Effector memory CD4-positive, alpha-beta T cell (primary cell): ENCODE results near the gene GAL3ST3.

Experiments
- DNase-seq, 3 donors: peaks; one replicate each; pipeline ENCODE4 v3.0.0-alpha.2; 2020
- H3K27ac ChIP-seq: 2 replicates; pipeline ENCODE4 v1.7.0; 2013; ENCODE audit warnings: mild to moderate bottlenecking, low read length, moderate library complexity; ENCODE audit not compliant: insufficient read depth, poor library complexity, severe bottlenecking
- H3K27me3 ChIP-seq: replicated peaks from 2 replicates; pipeline ENCODE4 v1.7.0; 2013; ENCODE audit warnings: mild to moderate bottlenecking, low read length; ENCODE audit not compliant: insufficient read depth, control insufficient read depth, poor library complexity, severe bottlenecking
- H3K36me3 ChIP-seq: 2 replicates; pipeline ENCODE4 v1.7.0; 2013; ENCODE audit warnings: mild to moderate bottlenecking, low read length, moderate library complexity; ENCODE audit not compliant: control insufficient read depth, insufficient read depth
- H3K4me1 ChIP-seq: 2 replicates; pipeline ENCODE4 v1.7.0; 2013; ENCODE audit warnings: low read length, mild to moderate bottlenecking; ENCODE audit not compliant: control insufficient read depth, insufficient read depth, poor library complexity, severe bottlenecking
- H3K4me3 ChIP-seq: 2 replicates; pipeline ENCODE4 v1.7.0; 2013; ENCODE audit warnings: low read length, low read depth, mild to moderate bottlenecking; ENCODE audit not compliant: insufficient read depth, poor library complexity, severe bottlenecking
- H3K9me3 ChIP-seq: 2 replicates; pipeline ENCODE4 v1.7.0; 2013; ENCODE audit warnings: mild to moderate bottlenecking, low read length, moderate library complexity; ENCODE audit not compliant: control insufficient read depth

The GAL3ST3 gene

GRCh38 chr11:66045177-66045639 is 3.8 kb downstream of the GAL3ST3 start:
- Histone ChIP-seq H3K27me3 (peaks cover 2% of the 10 kb centered on the region), H3K4me1 (peaks cover 10% of the 10 kb centered on the region), H3K9me3 (no peaks in the 10 kb centered on the region), H3K27ac (no peak overlapping the region), H3K4me3 (no peak overlapping the region), H3K36me3 (no peaks in the 10 kb centered on the region)
- peak; percentile 69 to 80 (median 73) for DNase-seq

GRCh38 chr11:66044757-66045156 is 4.2 kb downstream of the GAL3ST3 start:
- Histone ChIP-seq H3K27ac (no peak overlapping the region), H3K4me3 (no peak overlapping the region), H3K4me1 (peaks cover 10% of the 10 kb centered on the region), H3K36me3 (no peaks in the 10 kb centered on the region), H3K27me3 (peaks cover 2% of the 10 kb centered on the region), H3K9me3 (no peaks in the 10 kb centered on the region)
- DNase-seq = peak in 1 of 3 donors; percentile 23

GRCh38 chr11:66042996-66043906 is 5.7 kb downstream of the GAL3ST3 start:
- Histone ChIP-seq H3K9me3 (no peaks in the 10 kb centered on the region), H3K4me3 (no peak overlapping the region), H3K4me1 (peaks cover 6% of the 10 kb centered on the region), H3K27ac (no peak overlapping the region), H3K27me3 (peaks cover 2% of the 10 kb centered on the region), H3K36me3 (no peaks in the 10 kb centered on the region)
- DNase-seq = no peak

DNA sequence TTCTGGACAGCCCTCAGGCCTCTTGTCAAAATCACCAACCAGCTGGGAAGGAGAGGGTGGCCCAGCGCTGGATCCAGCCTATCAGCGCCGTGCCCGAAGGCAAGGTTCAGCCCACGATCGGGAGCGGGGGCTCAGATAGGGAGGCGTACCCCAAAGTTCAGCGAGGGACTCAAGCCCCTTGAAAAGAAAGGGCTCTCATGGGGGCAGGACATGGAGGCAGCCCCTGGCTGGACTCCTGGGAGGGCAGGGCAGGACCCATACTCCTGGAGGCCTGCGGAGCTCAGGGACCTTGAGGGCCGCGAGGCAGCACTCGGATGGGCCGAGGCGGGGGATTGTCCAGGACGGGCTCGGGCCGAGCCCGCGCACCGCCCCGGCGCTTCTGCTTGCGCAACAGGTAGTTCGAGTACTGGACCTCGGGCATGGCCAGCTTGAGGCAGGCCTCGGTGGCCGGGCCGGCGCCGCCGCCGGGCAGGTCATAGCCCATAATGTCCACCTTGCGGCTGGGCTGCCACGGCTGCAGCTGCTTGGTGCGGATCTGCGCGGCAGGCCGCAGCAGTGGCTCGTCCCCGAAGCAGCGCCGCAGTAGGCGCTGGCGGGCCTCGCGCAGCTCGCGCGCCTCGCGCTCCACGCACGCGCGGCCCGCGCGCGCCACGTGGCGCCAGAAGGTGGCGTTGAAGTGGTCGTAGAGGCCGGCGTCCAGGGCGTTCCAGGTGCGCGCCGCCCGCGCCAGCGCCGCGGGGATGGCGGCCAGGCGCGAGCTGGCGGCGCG is 6.5 kb downstream of the GAL3ST3 start:
- no peaks in the 10 kb centered on the region for H3K27me3 ChIP-seq
- DNase-seq = no peak
- H3K36me3 ChIP-seq = no peaks in the 10 kb centered on the region
- H3K4me3 ChIP-seq = no peak overlapping the region
- no peak overlapping the region for H3K27ac ChIP-seq
- H3K4me1 ChIP-seq = peaks cover 6% of the 10 kb centered on the region
- no peaks in the 10 kb centered on the region for H3K9me3 ChIP-seq

GRCh38 chr11:66039765-66040164 is 9.2 kb downstream of the GAL3ST3 start:
- Histone ChIP-seq H3K4me1 (no peaks in the 10 kb centered on the region), H3K9me3 (no peaks in the 10 kb centered on the region), H3K27me3 (no peaks in the 10 kb centered on the region), H3K4me3 (no peak overlapping the region), H3K27ac (no peak overlapping the region), H3K36me3 (no peaks in the 10 kb centered on the region)
- DNase-seq = no peak

DNA sequence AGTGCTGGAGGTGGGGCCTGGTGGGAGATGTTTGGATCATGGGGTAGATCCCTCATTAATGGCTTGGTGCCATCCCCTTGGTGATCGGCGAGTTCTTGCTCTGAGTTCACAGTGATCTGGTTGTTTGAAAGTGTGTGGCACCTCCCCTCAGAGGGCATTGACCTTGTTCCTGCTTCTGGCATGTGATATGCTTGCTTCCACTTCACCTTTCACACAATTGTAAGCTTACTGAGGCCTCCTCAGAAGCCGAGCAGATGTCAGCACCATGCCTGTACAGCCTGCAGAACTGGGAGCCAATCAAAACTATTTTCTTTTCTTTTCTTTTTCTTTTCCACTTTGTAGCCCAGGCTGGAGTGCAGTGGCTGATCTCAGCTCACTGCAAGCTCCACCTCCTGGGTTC is 11.6 kb downstream of the GAL3ST3 start:
- DNase-seq = no peak
- Histone ChIP-seq H3K27me3 (no peaks in the 10 kb centered on the region), H3K27ac (no peak overlapping the region)

DNA sequence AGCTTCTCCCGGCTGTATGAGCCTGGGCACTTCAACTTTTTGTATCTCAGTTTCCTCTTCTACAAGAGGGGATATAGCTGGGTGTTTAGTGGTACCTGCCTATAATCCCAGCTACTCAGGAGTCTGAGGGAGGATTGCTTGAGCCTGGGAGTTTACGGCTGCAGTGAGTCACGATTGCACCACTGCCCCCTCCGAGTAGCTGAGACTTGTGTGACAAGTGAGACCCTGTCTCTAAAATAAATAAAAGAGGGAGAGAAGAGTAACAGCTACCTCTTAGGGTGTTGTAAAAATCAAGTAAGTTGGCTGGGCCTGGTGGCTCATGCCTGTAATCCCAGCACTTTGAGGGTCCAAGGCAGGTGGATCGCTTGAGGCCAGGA is 12.6 kb downstream of the GAL3ST3 start:
- H3K4me1 ChIP-seq = no peaks in the 10 kb centered on the region
- no peak overlapping the region for H3K4me3 ChIP-seq
- no peaks in the 10 kb centered on the region for H3K9me3 ChIP-seq
- H3K27me3 ChIP-seq = no peaks in the 10 kb centered on the region
- no peaks in the 10 kb centered on the region for H3K36me3 ChIP-seq
- H3K27ac ChIP-seq = no peak overlapping the region
- no peak for DNase-seq

More for the DNA sequence above, 11.6 kb downstream of the GAL3ST3 start:
- H3K4me1 ChIP-seq = no peaks in the 10 kb centered on the region
- no peaks in the 10 kb centered on the region for H3K9me3 ChIP-seq
- no peaks in the 10 kb centered on the region for H3K36me3 ChIP-seq
- H3K4me3 ChIP-seq = no peak overlapping the region

DNA sequence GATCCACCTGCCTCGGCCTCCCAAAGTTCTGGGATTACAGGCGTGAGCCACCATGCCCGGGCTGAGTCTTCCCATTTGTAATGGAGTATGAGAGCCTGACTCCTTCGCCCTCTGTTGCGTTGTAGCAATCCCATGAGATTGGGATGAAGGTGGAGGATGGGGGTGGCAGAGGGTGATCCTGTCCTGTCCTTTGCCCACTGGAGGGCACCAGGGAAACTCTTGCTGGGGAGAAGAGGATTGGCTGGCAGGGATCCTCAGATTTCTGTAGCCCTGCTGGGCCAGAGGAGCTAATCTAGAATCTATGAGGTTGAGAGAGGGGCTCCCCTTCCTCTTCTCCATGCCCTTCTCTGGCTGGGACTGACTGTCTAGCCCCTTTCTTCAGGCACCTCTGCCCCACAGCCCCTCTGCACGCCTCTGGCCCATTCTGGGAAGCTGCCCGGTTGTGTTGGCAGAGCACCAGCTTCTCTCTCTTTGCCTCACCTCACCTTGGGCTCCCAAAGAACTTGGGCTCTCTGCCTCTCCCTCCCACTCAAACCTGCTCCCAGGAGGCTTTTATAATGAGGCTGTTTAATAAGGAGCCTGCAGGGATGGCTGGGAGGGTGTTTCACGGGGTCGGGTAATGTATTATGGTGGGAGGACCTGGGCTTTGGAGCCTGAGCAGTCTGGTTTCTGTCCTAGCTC is 13.2 kb downstream of the GAL3ST3 start:
- no peaks in the 10 kb centered on the region for H3K9me3 ChIP-seq
- no peak overlapping the region for H3K4me3 ChIP-seq
- no peaks in the 10 kb centered on the region for H3K36me3 ChIP-seq
- no peak overlapping the region for H3K27ac ChIP-seq
- DNase-seq = no peak
- H3K4me1 ChIP-seq = no peaks in the 10 kb centered on the region
- no peaks in the 10 kb centered on the region for H3K27me3 ChIP-seq

DNA sequence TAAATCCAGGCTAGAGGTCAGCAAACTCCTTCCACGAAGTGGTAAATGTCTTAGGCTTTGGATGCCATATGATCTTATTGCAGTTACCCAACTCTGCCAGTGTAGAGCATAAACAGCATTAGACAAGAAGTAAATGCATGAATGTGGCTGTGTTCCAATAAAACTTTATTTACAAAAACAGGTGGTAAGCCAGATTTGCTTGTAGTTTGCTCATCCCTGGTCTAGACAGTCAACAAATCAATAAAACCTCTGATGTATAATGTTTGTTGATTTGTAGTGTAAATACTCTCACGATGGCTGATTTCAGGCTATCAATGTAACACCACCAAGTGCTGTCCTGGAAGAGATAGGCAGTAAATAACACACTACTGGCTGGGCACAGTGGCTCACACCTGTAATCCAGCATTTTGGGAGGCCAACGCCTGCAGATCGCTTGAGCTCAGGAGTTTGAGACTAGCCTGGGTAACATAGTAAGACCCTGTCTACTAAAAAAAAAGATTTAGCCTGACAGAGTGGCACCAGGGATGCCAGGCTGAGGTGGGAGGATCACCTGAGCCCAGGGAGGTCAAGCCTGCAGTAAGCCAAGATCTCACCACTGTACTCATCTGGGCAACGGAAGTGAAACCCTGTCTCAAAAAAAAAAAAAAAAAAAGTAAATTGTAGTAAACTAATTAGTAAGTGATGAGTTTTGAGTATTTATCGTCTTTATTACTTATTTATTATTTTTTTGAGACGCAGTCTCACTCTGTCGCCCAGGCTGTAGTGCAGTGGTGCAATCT is 15.8 kb downstream of the GAL3ST3 start:
- no peak for DNase-seq
- H3K4me3 ChIP-seq = no peak overlapping the region
- H3K27me3 ChIP-seq = no peaks in the 10 kb centered on the region
- no peak overlapping the region for H3K27ac ChIP-seq
- H3K36me3 ChIP-seq = no peaks in the 10 kb centered on the region
- no peaks in the 10 kb centered on the region for H3K4me1 ChIP-seq
- no peaks in the 10 kb centered on the region for H3K9me3 ChIP-seq
